ENCODE results near the gene PODN.

DNA sequence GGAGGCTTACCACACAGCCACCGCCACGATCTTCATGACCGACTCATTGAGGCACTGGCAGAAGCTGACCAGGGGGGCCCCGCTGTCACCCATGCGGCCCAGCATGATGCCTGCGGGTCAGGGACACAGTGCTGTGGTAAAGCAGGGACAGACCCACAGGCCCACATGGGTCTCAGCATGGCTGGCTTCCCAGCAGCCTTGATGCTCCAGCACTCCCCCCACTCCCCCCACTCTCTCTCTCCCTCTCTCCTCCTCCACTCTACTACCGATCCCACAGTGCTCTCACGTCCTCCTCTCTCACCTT, 31.4 kb downstream of the PODN start:
- TF ChIP-seq, protein P1, sequence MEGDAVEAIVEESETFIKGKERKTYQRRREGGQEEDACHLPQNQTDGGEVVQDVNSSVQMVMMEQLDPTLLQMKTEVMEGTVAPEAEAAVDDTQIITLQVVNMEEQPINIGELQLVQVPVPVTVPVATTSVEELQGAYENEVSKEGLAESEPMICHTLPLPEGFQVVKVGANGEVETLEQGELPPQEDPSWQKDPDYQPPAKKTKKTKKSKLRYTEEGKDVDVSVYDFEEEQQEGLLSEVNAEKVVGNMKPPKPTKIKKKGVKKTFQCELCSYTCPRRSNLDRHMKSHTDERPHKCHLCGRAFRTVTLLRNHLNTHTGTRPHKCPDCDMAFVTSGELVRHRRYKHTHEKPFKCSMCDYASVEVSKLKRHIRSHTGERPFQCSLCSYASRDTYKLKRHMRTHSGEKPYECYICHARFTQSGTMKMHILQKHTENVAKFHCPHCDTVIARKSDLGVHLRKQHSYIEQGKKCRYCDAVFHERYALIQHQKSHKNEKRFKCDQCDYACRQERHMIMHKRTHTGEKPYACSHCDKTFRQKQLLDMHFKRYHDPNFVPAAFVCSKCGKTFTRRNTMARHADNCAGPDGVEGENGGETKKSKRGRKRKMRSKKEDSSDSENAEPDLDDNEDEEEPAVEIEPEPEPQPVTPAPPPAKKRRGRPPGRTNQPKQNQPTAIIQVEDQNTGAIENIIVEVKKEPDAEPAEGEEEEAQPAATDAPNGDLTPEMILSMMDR (IDR thresholded peaks at IDR 0.05; ENCODE audit: extremely low read depth in 1 of 2, insufficient read depth in 1 of 2, low read depth in 1 of 2, low read length in 2 of 2): no peak
- no peak for TF ChIP-seq POLR2AphosphoS5 (IDR thresholded peaks at IDR 0.05; ENCODE audit: insufficient read depth, low read depth, low read length)
- TF ChIP-seq MAX (IDR thresholded peaks at IDR 0.05; ENCODE audit: insufficient read depth, insufficient read length): no peak
- TF ChIP-seq EZH2 (IDR thresholded peaks at IDR 0.05; ENCODE audit: borderline replicate concordance, low read depth, low read length, severe bottlenecking): no peak
